MM.1S (cell line): ENCODE results near the gene ESYT3.

Experiments used
- DNase-seq: peaks from one replicate; pipeline ENCODE4 v3.0.0-alpha.2; 2015
- H2AFZ ChIP-seq: fragments of 300-600 bp; sonication (generic); 2 replicates; pipeline ENCODE4 v1.6.0; 2016; ENCODE audit warnings: antibody characterized with exemption, low read length
- H3F3A ChIP-seq: fragments of 300-600 bp; sonication (generic); 2 replicates; pipeline ENCODE4 v1.6.1; 2016; ENCODE audit warnings: mild to moderate bottlenecking, antibody characterized with exemption, low read length, moderate library complexity, mixed read lengths; ENCODE audit not compliant: insufficient read depth
- H3K27ac ChIP-seq: fragments of 300-600 bp; sonication (generic); 2 replicates; pipeline ENCODE4 v1.5.1; 2016; ENCODE audit warnings: mild to moderate bottlenecking, low read length
- H3K27me3 ChIP-seq: fragments of 300-600 bp; sonication (generic); replicated peaks from 2 replicates; pipeline ENCODE4 v1.6.0; 2016; ENCODE audit warnings: low read length; ENCODE audit not compliant: insufficient read depth
- H3K36me3 ChIP-seq: fragments of 300-600 bp; sonication (generic); replicated peaks from 2 replicates; pipeline ENCODE4 v1.6.1; 2016; ENCODE audit warnings: mild to moderate bottlenecking, low read length, mixed read lengths; ENCODE audit not compliant: insufficient read depth
- H3K4me1 ChIP-seq: fragments of 300-600 bp; sonication (generic); 2 replicates; pipeline ENCODE4 v1.6.1; 2016; ENCODE audit warnings: low read length, mixed read lengths
- H3K4me2 ChIP-seq: fragments of 300-600 bp; sonication (generic); 2 replicates; pipeline ENCODE4 v1.6.0; 2016; ENCODE audit warnings: low read depth, low read length
- H3K4me3 ChIP-seq: fragments of 300-600 bp; sonication (generic); 2 replicates; pipeline ENCODE4 v1.5.1; 2016; ENCODE audit warnings: low read length, mixed read lengths
- H3K79me2 ChIP-seq: fragments of 300-600 bp; sonication (generic); 2 replicates; pipeline ENCODE4 v1.6.1; 2016; ENCODE audit warnings: mixed run types, low read length, mixed read lengths
- H3K9ac ChIP-seq: fragments of 300-600 bp; sonication (generic); 2 replicates; pipeline ENCODE4 v1.6.1; 2016; ENCODE audit warnings: low read length, mixed read lengths
- H3K9me2 ChIP-seq: fragments of 300-600 bp; sonication (generic); replicated peaks from 2 replicates; pipeline ENCODE4 v1.6.1; 2016; ENCODE audit warnings: mild to moderate bottlenecking, low read length, mixed read lengths; ENCODE audit not compliant: insufficient read depth
- H3K9me3 ChIP-seq: fragments of 300-600 bp; sonication (generic); replicated peaks from 2 replicates; pipeline ENCODE4 v1.6.1; 2016; ENCODE audit warnings: mild to moderate bottlenecking, low read length, mixed read lengths; ENCODE audit not compliant: insufficient read depth
- H4K20me1 ChIP-seq: fragments of 300-600 bp; sonication (generic); 2 replicates; pipeline ENCODE4 v1.6.1; 2016; ENCODE audit warnings: mild to moderate bottlenecking, low read length, moderate library complexity, mixed read lengths; ENCODE audit not compliant: insufficient read depth
- CTCF ChIP-seq: fragments of 300-600 bp; sonication (generic); IDR thresholded peaks from 2 replicates; pipeline ENCODE4 v1.5.1; 2016; ENCODE audit warnings: antibody characterized with exemption, low read length, mixed read lengths
- EZH2 ChIP-seq: fragments of 300-600 bp; sonication (generic); optimal IDR thresholded peaks from 2 replicates; pipeline ENCODE3; 2017; ENCODE audit warnings: low read depth, mild to moderate bottlenecking, antibody characterized with exemption, low read length, mixed read lengths
- EZH2phosphoT487 ChIP-seq: fragments of 300-600 bp; sonication (generic); IDR thresholded peaks from 2 replicates; pipeline ENCODE4 v1.6.1; 2018; ENCODE audit warnings: antibody characterized with exemption, low read length

The ESYT3 gene

GRCh38 chr3:138461896-138462295 lies 27.5 kb downstream of the ESYT3 start:
- no peak for TF ChIP-seq CTCF
- TF ChIP-seq EZH2phosphoT487: no peak
- TF ChIP-seq EZH2: no peak
- H3K27ac ChIP-seq: no peak overlapping the region
- no peaks in the 10 kb centered on the region for H3K36me3 ChIP-seq
- H3K9ac ChIP-seq: no peak overlapping the region
- no peaks in the 10 kb centered on the region for H3K9me2 ChIP-seq
- no peak overlapping the region for H3K4me2 ChIP-seq
- no peak overlapping the region for H3K4me3 ChIP-seq
- no peaks in the 10 kb centered on the region for H4K20me1 ChIP-seq
- H3K4me1 ChIP-seq: no peaks in the 10 kb centered on the region
- H3K27me3 ChIP-seq: no peaks in the 10 kb centered on the region
- no peak for DNase-seq
- no peaks in the 10 kb centered on the region for H3K79me2 ChIP-seq
- H2AFZ ChIP-seq: no peak overlapping the region
- no peaks in the 10 kb centered on the region for H3F3A ChIP-seq
- H3K9me3 ChIP-seq: no peaks in the 10 kb centered on the region

DNA sequence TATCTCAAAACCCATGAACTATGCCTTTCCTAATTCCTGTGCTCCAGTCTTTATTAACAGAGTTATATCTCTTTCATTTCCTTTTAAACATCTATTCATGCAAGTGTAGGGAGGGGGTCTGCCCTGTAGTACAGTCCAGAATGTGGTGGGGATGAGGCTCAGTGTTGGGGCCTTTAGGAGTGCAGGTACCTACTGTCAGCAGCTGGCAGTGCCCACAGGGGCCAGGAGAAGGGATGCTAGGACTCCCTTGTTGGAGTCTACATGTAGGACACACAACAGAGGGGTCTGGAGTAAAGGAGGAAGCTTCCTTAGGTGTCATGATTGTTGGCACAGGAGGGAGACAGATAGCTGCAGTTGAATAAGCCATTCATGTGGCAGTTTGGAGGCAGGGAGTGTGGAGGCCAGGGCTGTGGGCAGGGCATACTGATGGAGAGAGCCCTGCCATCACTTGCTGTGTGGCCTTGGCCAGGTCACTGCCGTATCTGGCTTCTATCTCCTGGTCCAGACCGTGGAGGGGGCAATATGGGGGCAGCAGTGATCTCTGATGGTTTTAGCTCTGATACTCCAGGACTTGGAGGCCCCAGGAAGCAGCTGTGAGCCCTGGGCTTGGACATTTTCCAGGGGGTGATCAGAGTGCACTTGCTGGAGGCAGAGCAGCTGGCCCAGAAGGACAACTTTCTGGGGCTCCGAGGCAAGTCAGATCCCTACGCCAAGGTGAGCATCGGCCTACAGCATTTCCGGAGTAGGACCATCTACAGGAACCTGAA lies 29.5 kb downstream of the ESYT3 start:
- Histone ChIP-seq H3F3A (no peaks in the 10 kb centered on the region), H3K36me3 (no peaks in the 10 kb centered on the region), H3K4me2 (no peak overlapping the region), H3K4me3 (no peak overlapping the region), H3K9ac (no peak overlapping the region), H3K4me1 (no peaks in the 10 kb centered on the region), H3K9me2 (no peaks in the 10 kb centered on the region), H3K9me3 (no peaks in the 10 kb centered on the region), H3K27me3 (no peaks in the 10 kb centered on the region), H3K79me2 (no peaks in the 10 kb centered on the region), H4K20me1 (no peaks in the 10 kb centered on the region), H3K27ac (no peak overlapping the region), H2AFZ (no peak overlapping the region)
- no peak for DNase-seq
- TF ChIP-seq EZH2 (no peak), EZH2phosphoT487 (no peak), CTCF (no peak)

DNA sequence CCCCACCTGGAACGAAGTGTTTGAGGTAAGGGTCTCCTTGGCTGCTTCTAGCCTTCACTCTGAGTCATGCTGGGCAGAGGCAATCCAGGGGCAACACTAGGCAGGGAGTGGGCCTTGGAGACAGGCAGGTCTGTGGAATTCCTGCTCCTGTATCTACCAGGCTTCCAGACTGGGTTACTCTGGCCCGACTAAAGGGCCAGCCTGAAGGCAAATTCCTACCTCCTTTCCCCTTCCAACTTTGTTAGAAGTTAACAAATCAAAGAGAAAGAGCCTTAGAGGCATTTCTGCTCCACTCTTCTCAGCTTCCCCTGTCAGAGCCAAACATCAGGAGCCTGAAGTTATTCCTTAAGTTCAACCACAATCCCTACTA lies 30.1 kb downstream of the ESYT3 start:
- H3K79me2 ChIP-seq: no peaks in the 10 kb centered on the region
- DNase-seq: no peak
- no peaks in the 10 kb centered on the region for H3K9me2 ChIP-seq
- no peak overlapping the region for H3K27ac ChIP-seq
- H2AFZ ChIP-seq: no peak overlapping the region
- no peak overlapping the region for H3K4me3 ChIP-seq
- H3K9me3 ChIP-seq: no peaks in the 10 kb centered on the region
- TF ChIP-seq CTCF (no peak), EZH2phosphoT487 (no peak), EZH2 (no peak)
- H3K27me3 ChIP-seq: no peaks in the 10 kb centered on the region
- H3K4me1 ChIP-seq: no peaks in the 10 kb centered on the region
- H3F3A ChIP-seq: no peaks in the 10 kb centered on the region
- H3K4me2 ChIP-seq: no peak overlapping the region
- H3K9ac ChIP-seq: no peak overlapping the region
- no peaks in the 10 kb centered on the region for H4K20me1 ChIP-seq
- H3K36me3 ChIP-seq: no peaks in the 10 kb centered on the region
